Caco-2 (cell line): ENCODE measurements around the gene FOXJ1. TPM values are rescaled to one million over a fixed set of nuclear protein-coding genes. Genes with fewer than 3 reads are reported as not detected.

Experiments
- BruUV-seq: library from RNA; stranded (reverse); fragments of 400-500 nt; replicated peaks from 2 replicates; lab custom pipeline; 2021; lab: Mats Ljungman, UMichigan
- CTCF ChIA-PET: fragments of 300-600 bp; sonication (Branson Sonifier 250); formaldehyde crosslinking; loops from one replicate; lab custom pipeline; 2022; ENCODE audit warnings: antibody characterized with exemption; lab: Charles Lee
- POLR2A ChIA-PET: fragments of 300-600 bp; sonication (Branson Sonifier 250); formaldehyde crosslinking; loops from one replicate; lab custom pipeline; 2022; ENCODE audit warnings: antibody characterized with exemption; lab: Charles Lee
- DNase-seq, 2 experiments: peaks; one replicate each; pipeline versions ENCODE4 v3.0.0 to v3.0.0-alpha.2; 2020 to 2022
- H3K27me3 ChIP-seq: replicated peaks from 2 replicates; pipeline ENCODE4 v1.6.0; 2011; ENCODE audit warnings: low read length; ENCODE audit not compliant: control insufficient read depth, insufficient read depth
- H3K36me3 ChIP-seq: 2 replicates; pipeline ENCODE4 v1.5.1; 2011; ENCODE audit warnings: low read length; ENCODE audit not compliant: control insufficient read depth, insufficient read depth
- H3K4me1 ChIP-seq: fragments of 250-450 bp; sonication (Bioruptor Pico); 2 replicates; pipeline ENCODE4 v1.5.1; 2020; ENCODE audit warnings: mild to moderate bottlenecking
- H3K4me3 ChIP-seq: 2 replicates; pipeline ENCODE4 v1.5.1; 2011; ENCODE audit warnings: low read depth, mild to moderate bottlenecking, control low read depth, low read length
- H3K9me3 ChIP-seq: fragments of 250-450 bp; sonication (Bioruptor Pico); 2 replicates; pipeline ENCODE4 v1.5.1; 2020; ENCODE audit warnings: mild to moderate bottlenecking, moderate library complexity
- H3K27ac Mint-ChIP-seq: one replicate; pipeline ENCODE4 v1.8.0; 2022; ENCODE audit warnings: mixed read lengths; ENCODE audit not compliant: unreplicated experiment
- H3K27me3 Mint-ChIP-seq: one replicate; pipeline ENCODE4 v1.8.0; 2022; ENCODE audit warnings: mixed read lengths; ENCODE audit not compliant: insufficient read depth, unreplicated experiment
- H3K36me3 Mint-ChIP-seq: one replicate; pipeline ENCODE4 v1.8.0; 2022; ENCODE audit warnings: mild to moderate bottlenecking, mixed read lengths; ENCODE audit not compliant: insufficient read depth, unreplicated experiment
- H3K4me1 Mint-ChIP-seq: one replicate; pipeline ENCODE4 v1.8.0; 2022; ENCODE audit warnings: low read depth, mixed read lengths; ENCODE audit not compliant: unreplicated experiment
- H3K4me3 Mint-ChIP-seq: one replicate; pipeline ENCODE4 v1.8.0; 2022; ENCODE audit warnings: mild to moderate bottlenecking, moderate library complexity, mixed read lengths; ENCODE audit not compliant: unreplicated experiment
- H3K9me3 Mint-ChIP-seq: one replicate; pipeline ENCODE4 v1.8.0; 2022; ENCODE audit warnings: mixed read lengths; ENCODE audit not compliant: unreplicated experiment
- intact Hi-C: fragments of 100-400 bp; cut with micrococcal nuclease; formaldehyde crosslinking; loops from one replicate; pipeline ENCODE4 v1.10.0; 2022; ENCODE audit not compliant: unreplicated experiment
- total RNA-seq: library from RNA; stranded (reverse); gene quantifications from 2 replicates; pipeline ENCODE4 v1.2.3, GENCODE V29; 2022
- TF ChIP-seq, protein P1 (sequence below), 2 experiments: fragments of 200-600 bp in 1 of 2; IDR thresholded peaks; 1 replicate in 1 of 2; 2 replicates in 1 of 2; pipeline versions ENCODE4 v1.5.1 to v1.8.0; 2011 to 2022; ENCODE audit warnings: antibody characterized with exemption in 1 of 2, control low read depth in 1 of 2, inconsistent platforms in 1 of 2, low read depth in 1 of 2, low read length in 1 of 2, mild to moderate bottlenecking in 1 of 2, moderate library complexity in 1 of 2; ENCODE audit not compliant: insufficient read depth in 1 of 2, severe bottlenecking in 1 of 2, unreplicated experiment in 1 of 2

FOXJ1 gene
- total RNA-seq, 1 experiment from 2014 or later = 10.7 TPM

DNA sequence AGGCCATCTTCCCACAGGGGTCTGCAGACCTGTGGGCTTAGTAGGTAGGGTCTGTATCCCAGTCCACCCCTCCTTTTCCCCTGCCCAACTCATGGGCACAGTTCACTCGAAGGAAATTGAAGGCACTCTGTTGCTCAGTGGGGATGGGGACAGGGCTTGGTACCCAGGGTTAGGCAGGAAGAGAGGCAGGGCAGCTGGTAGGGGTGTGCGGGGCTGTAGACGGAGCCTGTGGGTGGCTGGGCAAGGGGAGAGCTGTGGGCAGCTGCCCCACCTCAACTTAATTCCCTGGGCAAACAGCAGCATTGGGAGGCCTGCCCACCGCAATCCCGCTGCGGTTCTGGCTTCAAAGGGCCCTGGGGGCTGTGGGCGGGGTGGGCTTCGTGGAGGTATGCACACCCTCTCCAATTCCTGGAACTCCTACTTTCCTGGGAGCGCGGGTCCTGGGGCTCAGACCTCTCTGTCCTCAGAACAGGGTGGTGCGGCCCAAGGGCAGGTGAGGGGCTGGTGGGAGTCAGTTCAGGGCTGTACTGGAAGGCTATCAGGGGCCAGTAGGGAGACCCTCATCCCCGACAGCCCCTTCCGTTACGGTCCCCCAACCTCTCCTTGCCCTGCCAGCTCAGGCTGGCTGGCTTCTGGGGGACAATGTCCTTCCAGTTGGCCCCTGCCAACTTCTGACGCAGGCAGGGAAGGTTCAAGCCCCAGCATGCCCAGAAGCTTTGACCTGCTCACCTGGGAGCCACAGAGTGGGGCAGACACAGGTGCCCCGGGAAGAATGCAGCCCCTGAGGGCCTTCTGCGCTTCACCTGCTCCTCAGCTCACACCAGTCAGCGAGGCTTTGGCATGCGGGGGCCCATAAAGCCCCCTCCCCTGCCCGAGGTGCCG is 9.1 kb downstream of the FOXJ1 start:
- TF ChIP-seq, protein P1, sequence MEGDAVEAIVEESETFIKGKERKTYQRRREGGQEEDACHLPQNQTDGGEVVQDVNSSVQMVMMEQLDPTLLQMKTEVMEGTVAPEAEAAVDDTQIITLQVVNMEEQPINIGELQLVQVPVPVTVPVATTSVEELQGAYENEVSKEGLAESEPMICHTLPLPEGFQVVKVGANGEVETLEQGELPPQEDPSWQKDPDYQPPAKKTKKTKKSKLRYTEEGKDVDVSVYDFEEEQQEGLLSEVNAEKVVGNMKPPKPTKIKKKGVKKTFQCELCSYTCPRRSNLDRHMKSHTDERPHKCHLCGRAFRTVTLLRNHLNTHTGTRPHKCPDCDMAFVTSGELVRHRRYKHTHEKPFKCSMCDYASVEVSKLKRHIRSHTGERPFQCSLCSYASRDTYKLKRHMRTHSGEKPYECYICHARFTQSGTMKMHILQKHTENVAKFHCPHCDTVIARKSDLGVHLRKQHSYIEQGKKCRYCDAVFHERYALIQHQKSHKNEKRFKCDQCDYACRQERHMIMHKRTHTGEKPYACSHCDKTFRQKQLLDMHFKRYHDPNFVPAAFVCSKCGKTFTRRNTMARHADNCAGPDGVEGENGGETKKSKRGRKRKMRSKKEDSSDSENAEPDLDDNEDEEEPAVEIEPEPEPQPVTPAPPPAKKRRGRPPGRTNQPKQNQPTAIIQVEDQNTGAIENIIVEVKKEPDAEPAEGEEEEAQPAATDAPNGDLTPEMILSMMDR (IDR thresholded peaks at IDR 0.05; ENCODE audit: insufficient read depth in 1 of 2, low read depth in 1 of 2, low read length in 1 of 2, severe bottlenecking in 1 of 2, unreplicated experiment in 1 of 2) = no peak
- Histone ChIP-seq H3K4me3 (peak overlapping the region; percentile 21), H3K9me3 (no peaks in the 10 kb centered on the region), H3K36me3 (no peaks in the 10 kb centered on the region), H3K27me3 (no peaks in the 10 kb centered on the region), H3K4me1 (peaks cover 68% of the 10 kb centered on the region)
- DNase-seq = peak in 1 of 2 experiments; percentile 40
- peak overlapping the region; percentile 52 for H3K4me3 Mint-ChIP-seq
- H3K9me3 Mint-ChIP-seq = no peaks in the 10 kb centered on the region
- BruUV-seq = TSS peak; percentile 52
- ChIA-PET POLR2A (interaction anchor here (0.6 to 2.5 kb wide), 6 partner anchors 11 to 352 kb away, joined by 3 to 31 read pairs (median 6); partner anchors contain the start of genes EXOC7 and FOXJ1), CTCF (interaction anchor here (0.7 to 2.4 kb wide), 16 partner anchors 10 to 254 kb away, joined by 3 to 57 read pairs (median 8); partner anchors contain the start of genes EXOC7 and FOXJ1)
- H3K27me3 Mint-ChIP-seq = no peaks in the 10 kb centered on the region
- intact Hi-C loops = loop anchor here (1.0 to 2.0 kb wide), 3 partner anchors 9 to 25 kb away; partner anchors contain the start of gene FOXJ1
- peaks cover 64% of the 10 kb centered on the region for H3K4me1 Mint-ChIP-seq
- H3K36me3 Mint-ChIP-seq = peaks cover 6% of the 10 kb centered on the region
- peak overlapping the region; percentile 85 for H3K27ac Mint-ChIP-seq

DNA sequence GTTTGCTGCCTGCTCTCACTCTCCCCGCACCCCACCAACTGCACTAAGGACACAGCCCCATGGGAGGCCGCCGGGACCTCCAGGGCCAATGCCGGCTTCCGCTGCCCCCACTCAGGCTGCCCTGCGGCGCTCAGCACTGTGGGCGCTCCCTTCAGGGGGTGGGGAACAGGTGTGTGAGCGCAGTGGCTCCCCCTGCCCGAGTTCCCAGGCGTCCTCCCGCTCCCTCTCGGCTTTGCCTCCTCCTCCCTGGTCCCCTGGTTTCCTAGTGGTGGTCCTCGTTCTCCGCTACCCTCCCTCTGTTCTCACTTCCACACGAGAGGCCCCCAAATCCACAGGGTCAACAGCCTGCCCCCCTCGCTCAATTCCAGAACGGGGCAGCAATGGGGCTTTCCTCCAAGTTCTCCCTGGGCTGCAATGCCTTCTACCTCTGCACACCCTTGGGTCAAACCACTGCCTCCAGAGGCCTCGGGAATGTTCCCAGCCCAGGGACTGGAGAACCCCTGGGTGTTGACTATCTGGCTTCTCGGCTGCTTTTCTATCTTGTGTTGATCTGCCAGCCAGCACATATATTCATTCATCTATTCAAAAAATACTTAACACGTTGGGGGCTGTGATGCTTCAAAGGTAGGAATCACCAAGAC is 9.9 kb downstream of the FOXJ1 start:
- Mint-ChIP-seq H3K4me3 (peak overlapping the region; percentile 52), H3K9me3 (no peaks in the 10 kb centered on the region), H3K27me3 (no peaks in the 10 kb centered on the region), H3K36me3 (peaks cover 6% of the 10 kb centered on the region), H3K4me1 (peaks cover 60% of the 10 kb centered on the region), H3K27ac (peak overlapping the region; percentile 85)
- ChIA-PET CTCF (no interaction called here), POLR2A (no interaction called here)
- H3K9me3 ChIP-seq = no peaks in the 10 kb centered on the region
- BruUV-seq = no TSS peak
- H3K4me1 ChIP-seq = peaks cover 61% of the 10 kb centered on the region
- H3K27me3 ChIP-seq = no peaks in the 10 kb centered on the region
- intact Hi-C loops = no loop called here
- no peak overlapping the region for H3K4me3 ChIP-seq
- DNase-seq = peak in 1 of 2 experiments; percentile 22
- TF ChIP-seq, protein P1 (IDR thresholded peaks at IDR 0.05; ENCODE audit: insufficient read depth in 1 of 2, low read depth in 1 of 2, low read length in 1 of 2, severe bottlenecking in 1 of 2, unreplicated experiment in 1 of 2) = no peak
- H3K36me3 ChIP-seq = no peaks in the 10 kb centered on the region

DNA sequence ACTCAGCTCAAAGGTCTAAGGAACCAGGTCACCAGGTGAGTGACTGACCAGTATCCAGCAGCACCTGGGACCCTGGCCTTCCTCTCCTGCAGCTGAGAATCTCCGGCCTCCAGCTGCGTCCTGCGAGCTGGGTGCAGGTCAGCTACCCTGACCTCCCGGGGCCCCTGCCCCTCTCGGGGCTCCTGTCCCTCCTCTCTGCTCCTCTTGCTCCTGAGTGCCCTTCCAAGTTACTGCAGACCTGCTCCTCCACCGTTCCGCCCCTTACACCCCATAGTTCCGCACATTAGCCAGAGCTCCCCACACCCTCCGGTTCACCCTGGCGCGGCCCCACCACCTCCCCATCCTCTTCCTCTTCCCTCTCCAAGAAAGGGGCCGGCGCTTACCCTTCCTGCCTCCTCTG is 10.6 kb downstream of the FOXJ1 start:
- Mint-ChIP-seq H3K27me3 (no peaks in the 10 kb centered on the region), H3K4me3 (no peak overlapping the region), H3K27ac (peak overlapping the region; percentile 85), H3K36me3 (peaks cover 6% of the 10 kb centered on the region), H3K9me3 (no peaks in the 10 kb centered on the region), H3K4me1 (peaks cover 55% of the 10 kb centered on the region)
- intact Hi-C loops = no loop called here
- CTCF ChIA-PET = interaction anchor here (0.5 to 0.8 kb wide), 4 partner anchors 16 to 116 kb away, joined by 3 to 4 read pairs (median 3); no protein-coding TSS in a partner anchor
- Histone ChIP-seq H3K9me3 (no peaks in the 10 kb centered on the region), H3K4me3 (no peak overlapping the region), H3K27me3 (no peaks in the 10 kb centered on the region), H3K4me1 (peaks cover 55% of the 10 kb centered on the region), H3K36me3 (no peaks in the 10 kb centered on the region)
- peak in 1 of 2 experiments; percentile 20 for DNase-seq
- TF ChIP-seq, protein P1 (IDR thresholded peaks at IDR 0.05; ENCODE audit: insufficient read depth in 1 of 2, low read depth in 1 of 2, low read length in 1 of 2, severe bottlenecking in 1 of 2, unreplicated experiment in 1 of 2) = no peak
- no TSS peak for BruUV-seq
- POLR2A ChIA-PET = no interaction called here
